SIG-M5 treated with dmso at 0.1 percent for 504 hours (cell line): ENCODE data around the gene SLC30A9.

Experiments used
- DNase-seq: peaks from one replicate; lab custom pipeline; 2025; ENCODE audit not compliant: unreplicated experiment; lab: John Stamatoyannopoulos, UW

Gene SLC30A9

GRCh38 chr4:42133006-42133405, 142.7 kb downstream of the SLC30A9 start:
- no peak for DNase-seq

GRCh38 chr4:42136371-42136770, 146.0 kb downstream of the SLC30A9 start:
- DNase-seq: no peak
